Measurements from ENCODE around the gene PPP2R3A. TPM values are rescaled to one million over a fixed set of nuclear protein-coding genes. Genes with fewer than 3 reads are reported as not detected.
"Not testable (repeated sequence)": the region's sequence is repeated elsewhere in the genome, so short reads cannot be mapped to it uniquely, and the experiment has no call there.

The PPP2R3A gene
- total and polyA plus RNA-seq, 2 donors: 10.5 to 28.7 TPM

- H3K4me1 ChIP-seq (ENCODE audit: insufficient read depth): peaks cover 2% of the 10 kb centered on the region
- 68% methylated on average over 2 of the region's 2 CpGs for WGBS
- no peaks in the 10 kb centered on the region for H3K36me3 ChIP-seq (ENCODE audit: insufficient read depth)
- no peak overlapping the region for H3K4me3 ChIP-seq (ENCODE audit: low read depth, low read length)
- DNase-seq (ENCODE audit: extremely low spot score): no peak
- no peak overlapping the region for H3K27ac ChIP-seq (ENCODE audit: low read depth)
Measured at GRCh38 chr3:136184703-136185102, 219.2 kb downstream of the PPP2R3A start.

DNA sequence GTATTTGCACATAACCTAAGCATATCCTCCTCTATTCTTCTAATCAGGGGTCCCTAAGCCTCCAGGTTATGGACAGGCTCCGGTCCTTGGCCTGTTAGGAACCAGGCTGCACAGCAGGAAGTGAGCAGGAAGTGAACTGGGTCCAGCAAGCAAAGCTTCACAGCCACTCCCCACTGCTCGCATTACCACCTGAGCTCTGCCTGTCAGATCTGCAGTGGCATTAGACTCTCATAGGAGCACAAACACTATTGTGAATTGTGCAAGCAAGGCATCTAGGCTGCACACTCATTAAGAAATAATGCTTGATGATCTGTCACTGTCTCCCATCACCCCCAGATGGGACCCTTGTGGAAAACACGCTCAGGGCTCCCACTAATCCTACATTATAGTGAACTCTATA is 220.8 kb downstream of the PPP2R3A start:
- Histone ChIP-seq H3K27ac (ENCODE audit: low read depth) (no peak overlapping the region), H3K36me3 (ENCODE audit: insufficient read depth) (no peaks in the 10 kb centered on the region), H3K4me3 (ENCODE audit: low read depth, low read length) (no peak overlapping the region), H3K4me1 (ENCODE audit: insufficient read depth) (peaks cover 3% of the 10 kb centered on the region)
- DNase-seq (ENCODE audit: extremely low spot score): no peak
- 67% methylated on average over 3 of the region's 3 CpGs for WGBS

DNA sequence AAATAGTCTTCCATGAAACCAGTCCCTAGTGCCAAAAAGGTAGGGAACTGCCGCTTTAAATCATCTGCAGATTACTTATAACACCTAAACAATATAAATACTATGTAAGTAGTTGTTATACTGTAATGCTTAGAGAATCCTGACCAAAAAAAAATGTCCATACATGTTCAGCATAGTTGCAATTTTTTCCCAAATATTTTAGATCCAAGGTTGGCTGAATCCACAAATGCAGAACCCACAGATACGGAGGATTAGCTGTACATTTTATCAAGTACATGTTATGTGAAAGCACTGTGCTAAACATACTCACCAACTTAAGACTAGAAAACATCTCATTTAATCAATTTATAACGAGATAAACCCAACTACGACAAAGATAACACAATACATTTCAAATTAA is 221.3 kb downstream of the PPP2R3A start:
- Histone ChIP-seq H3K27ac (ENCODE audit: low read depth) (peak overlapping the region; percentile 2), H3K4me1 (ENCODE audit: insufficient read depth) (peaks cover 5% of the 10 kb centered on the region), H3K36me3 (ENCODE audit: insufficient read depth) (no peaks in the 10 kb centered on the region), H3K4me3 (ENCODE audit: low read depth, low read length) (no peak overlapping the region)
- DNase-seq (ENCODE audit: extremely low spot score): no peak
- 51% methylated on average over 4 of the region's 4 CpGs for WGBS

- H3K4me3 ChIP-seq (ENCODE audit: low read depth, low read length): no peak overlapping the region
- 85% methylated on average over 4 of the region's 4 CpGs for WGBS
- DNase-seq (ENCODE audit: extremely low spot score): no peak
- H3K36me3 ChIP-seq (ENCODE audit: insufficient read depth): no peaks in the 10 kb centered on the region
- H3K4me1 ChIP-seq (ENCODE audit: insufficient read depth): peaks cover 5% of the 10 kb centered on the region
- no peak overlapping the region for H3K27ac ChIP-seq (ENCODE audit: low read depth)
Measured at GRCh38 chr3:136187868-136188267, 222.3 kb downstream of the PPP2R3A start.

DNA sequence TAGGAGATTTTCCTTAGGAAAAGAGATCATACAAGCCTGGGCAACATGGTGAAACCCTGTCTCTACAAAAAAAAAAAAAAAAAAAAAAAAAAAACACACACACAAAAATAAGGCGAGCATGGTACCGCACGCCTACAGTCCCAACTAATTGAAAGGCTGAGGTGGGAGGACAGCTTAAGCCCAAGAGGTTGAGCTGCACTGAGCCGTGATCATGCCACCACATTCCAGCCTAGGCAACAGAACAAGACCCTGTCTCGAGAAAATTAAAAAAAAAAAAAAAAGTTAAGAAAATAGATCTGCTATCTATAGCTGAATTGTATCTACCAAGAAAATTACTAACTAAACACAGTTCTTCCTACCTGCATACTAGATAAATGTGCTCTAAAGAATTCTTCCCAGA is 223.5 kb downstream of the PPP2R3A start:
- no peak overlapping the region for H3K27ac ChIP-seq (ENCODE audit: low read depth)
- DNase-seq (ENCODE audit: extremely low spot score): no peak
- WGBS: 89% methylated on average over 5 of the region's 5 CpGs
- no peak overlapping the region for H3K4me3 ChIP-seq (ENCODE audit: low read depth, low read length)
- H3K36me3 ChIP-seq (ENCODE audit: insufficient read depth): no peaks in the 10 kb centered on the region
- H3K4me1 ChIP-seq (ENCODE audit: insufficient read depth): peaks cover 5% of the 10 kb centered on the region

DNA sequence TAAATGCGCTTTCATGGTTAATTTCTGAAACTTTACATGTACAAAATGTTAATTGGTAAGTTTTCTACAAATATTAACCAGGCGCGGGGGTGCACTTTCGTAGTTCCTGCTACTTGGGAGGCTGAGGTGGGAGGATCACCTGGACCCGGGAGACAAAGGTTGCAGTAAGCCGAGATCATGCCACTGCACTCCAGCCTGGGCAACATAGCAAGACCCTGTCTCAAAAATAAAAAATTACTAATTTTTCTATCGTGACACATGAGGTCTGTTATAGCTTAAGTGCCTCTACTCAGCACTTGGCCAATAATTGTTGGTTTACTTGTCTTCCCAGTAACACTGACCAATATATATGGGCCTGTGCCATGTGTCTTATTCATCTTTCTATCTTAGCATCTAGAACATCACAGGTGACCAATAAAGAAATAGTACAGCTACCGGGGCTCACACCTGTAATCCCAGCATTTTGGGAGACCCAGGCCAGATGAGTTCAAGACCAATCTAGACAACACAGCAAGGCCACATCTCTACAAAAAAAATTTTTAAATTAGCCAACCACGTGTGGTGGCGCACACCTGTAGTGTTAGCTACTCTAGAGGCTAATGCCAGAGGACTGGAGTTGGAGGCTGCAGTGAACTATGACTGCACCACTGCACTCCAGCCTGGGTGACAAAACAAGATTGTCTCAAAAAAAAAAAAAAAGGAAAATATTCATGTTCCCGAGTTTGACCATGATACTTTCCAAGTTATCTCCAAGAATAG is 224.5 kb downstream of the PPP2R3A start:
- Histone ChIP-seq H3K4me3 (ENCODE audit: low read depth, low read length) (no peak overlapping the region), H3K36me3 (ENCODE audit: insufficient read depth) (no peaks in the 10 kb centered on the region), H3K4me1 (ENCODE audit: insufficient read depth) (peaks cover 5% of the 10 kb centered on the region), H3K27ac (ENCODE audit: low read depth) (no peak overlapping the region)
- WGBS: 91% methylated on average over 11 of the region's 11 CpGs
- DNase-seq (ENCODE audit: extremely low spot score): no peak

- not testable (repeated sequence) for DNase-seq (ENCODE audit: extremely low spot score); H3K4me1 ChIP-seq (ENCODE audit: insufficient read depth); H3K4me3 ChIP-seq (ENCODE audit: low read depth, low read length); H3K36me3 ChIP-seq (ENCODE audit: insufficient read depth); H3K27ac ChIP-seq (ENCODE audit: low read depth)
- 27% methylated on average over 6 of the region's 6 CpGs for WGBS
Measured at GRCh38 chr3:136192195-136192594, 226.7 kb downstream of the PPP2R3A start.

DNA sequence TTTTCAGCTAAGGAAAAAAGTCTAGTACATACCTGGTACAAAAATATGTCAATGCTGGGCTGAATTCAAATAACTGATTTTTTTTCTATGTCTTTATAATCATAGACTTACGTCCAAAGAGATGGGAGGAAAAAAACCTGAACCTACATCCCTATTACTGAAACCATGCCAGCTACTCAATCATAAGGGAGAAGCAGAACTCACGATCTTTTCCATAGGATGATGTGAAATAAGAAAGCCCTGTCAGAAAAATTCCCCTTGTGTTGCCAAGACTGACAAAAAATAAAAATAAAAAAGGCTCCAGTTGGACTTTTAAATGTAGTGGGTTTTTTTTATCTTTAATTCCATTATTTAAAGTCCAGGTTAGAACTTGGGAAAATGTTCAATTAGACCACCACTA is 227.3 kb downstream of the PPP2R3A start:
- 6% methylated on average over 2 of the region's 2 CpGs for WGBS
- no peak for DNase-seq (ENCODE audit: extremely low spot score)
- Histone ChIP-seq H3K4me3 (ENCODE audit: low read depth, low read length) (peak overlapping the region; percentile 32), H3K4me1 (ENCODE audit: insufficient read depth) (peaks cover 5% of the 10 kb centered on the region), H3K27ac (ENCODE audit: low read depth) (peak overlapping the region; percentile 64), H3K36me3 (ENCODE audit: insufficient read depth) (no peaks in the 10 kb centered on the region)

GRCh38 chr3:136193278-136194054 is 227.9 kb downstream of the PPP2R3A start:
- Histone ChIP-seq H3K36me3 (ENCODE audit: insufficient read depth) (no peaks in the 10 kb centered on the region), H3K27ac (ENCODE audit: low read depth) (peak overlapping the region; percentile 64), H3K4me1 (ENCODE audit: insufficient read depth) (peaks cover 4% of the 10 kb centered on the region), H3K4me3 (ENCODE audit: low read depth, low read length) (peak overlapping the region; percentile 65)
- DNase-seq (ENCODE audit: extremely low spot score): no peak
- WGBS: 3% methylated on average over 6 of the region's 6 CpGs

DNA sequence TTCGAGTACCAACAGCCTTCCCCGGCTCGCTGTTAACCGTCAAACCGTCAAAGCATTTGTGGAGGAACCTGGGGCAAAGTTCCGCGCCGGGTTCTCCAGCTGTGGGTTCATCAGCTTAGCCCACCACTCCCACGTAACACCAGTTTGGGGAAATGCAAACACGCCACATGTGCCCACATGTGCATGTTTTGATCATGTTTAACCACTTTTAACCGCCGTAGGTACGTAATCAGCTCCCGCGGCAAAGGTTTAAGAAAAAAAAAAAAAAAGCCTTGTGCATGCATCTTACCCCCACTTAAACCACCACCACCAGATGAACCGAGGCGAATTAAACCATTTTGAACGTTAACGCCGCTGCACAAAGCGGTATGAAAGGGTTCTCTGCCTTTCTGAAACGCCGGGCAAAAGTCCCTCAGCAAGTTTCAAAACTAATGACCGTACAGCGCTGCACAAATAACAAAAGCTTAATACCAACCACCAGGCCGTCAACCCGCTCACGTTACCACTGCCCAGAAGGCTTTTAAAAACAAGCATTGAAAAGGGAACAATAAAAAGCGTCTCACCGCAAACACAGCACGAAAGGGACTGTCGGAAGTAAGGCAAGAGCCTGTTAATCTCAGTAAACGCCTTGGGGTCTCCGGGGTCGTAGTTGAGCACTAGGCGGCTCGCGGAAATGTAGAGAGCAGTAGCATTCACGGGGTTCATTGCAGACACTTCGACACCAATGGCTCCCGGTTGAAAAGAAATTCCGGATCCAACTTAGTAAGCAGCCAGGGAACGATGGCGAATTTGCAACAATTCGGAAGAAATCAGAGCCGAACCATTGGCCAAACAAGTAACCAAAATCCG is 229.1 kb downstream of the PPP2R3A start:
- Histone ChIP-seq H3K4me3 (ENCODE audit: low read depth, low read length) (peak overlapping the region; percentile 65), H3K36me3 (ENCODE audit: insufficient read depth) (no peaks in the 10 kb centered on the region), H3K4me1 (ENCODE audit: insufficient read depth) (peaks cover 3% of the 10 kb centered on the region), H3K27ac (ENCODE audit: low read depth) (peak overlapping the region; percentile 99)
- under 1% methylated on average over 47 of the region's 47 CpGs for WGBS
- no peak for DNase-seq (ENCODE audit: extremely low spot score)

GRCh38 chr3:136195258-136196063 is 229.9 kb downstream of the PPP2R3A start:
- Histone ChIP-seq H3K4me3 (ENCODE audit: low read depth, low read length) (peak overlapping the region; percentile 65), H3K4me1 (ENCODE audit: insufficient read depth) (peaks cover 2% of the 10 kb centered on the region)

GRCh38 chr3:136196064-136196400 is 230.5 kb downstream of the PPP2R3A start, which contains the start of gene MSL2:
MSL2 (minus strand) TSS chr3:136196335; CDS start chr3:136195113, 1,222 bp downstream.
- H3K4me3 ChIP-seq (ENCODE audit: low read depth, low read length): peak within 1 kb of the TSS; percentile 65
- H3K27ac ChIP-seq (ENCODE audit: low read depth): peak within 1 kb of the TSS; percentile 99
- H3K4me1 ChIP-seq (ENCODE audit: insufficient read depth): peaks cover 2% of the 10 kb centered on the region
- no peaks in the 10 kb centered on the region for H3K36me3 ChIP-seq (ENCODE audit: insufficient read depth)
- under 1% methylated on average over 37 of the region's 37 CpGs for WGBS
- DNase-seq (ENCODE audit: extremely low spot score): no peak

More at GRCh38 chr3:136195258-136196063, 229.9 kb downstream of the PPP2R3A start:
- Histone ChIP-seq H3K36me3 (ENCODE audit: insufficient read depth) (no peaks in the 10 kb centered on the region), H3K27ac (ENCODE audit: low read depth) (peak overlapping the region; percentile 99)
- under 1% methylated on average over 103 of the region's 103 CpGs for WGBS
- no peak for DNase-seq (ENCODE audit: extremely low spot score)
